ENCODE measurements around the gene TEX44. TPM values are rescaled to one million over a fixed set of nuclear protein-coding genes. Genes with fewer than 3 reads are reported as not detected.
"Not testable (repeated sequence)": the region's sequence is repeated elsewhere in the genome, so short reads cannot be mapped to it uniquely, and the experiment has no call there.

TEX44 gene
- total RNA-seq, 1 donor from 2014 or later = not detected

DNA sequence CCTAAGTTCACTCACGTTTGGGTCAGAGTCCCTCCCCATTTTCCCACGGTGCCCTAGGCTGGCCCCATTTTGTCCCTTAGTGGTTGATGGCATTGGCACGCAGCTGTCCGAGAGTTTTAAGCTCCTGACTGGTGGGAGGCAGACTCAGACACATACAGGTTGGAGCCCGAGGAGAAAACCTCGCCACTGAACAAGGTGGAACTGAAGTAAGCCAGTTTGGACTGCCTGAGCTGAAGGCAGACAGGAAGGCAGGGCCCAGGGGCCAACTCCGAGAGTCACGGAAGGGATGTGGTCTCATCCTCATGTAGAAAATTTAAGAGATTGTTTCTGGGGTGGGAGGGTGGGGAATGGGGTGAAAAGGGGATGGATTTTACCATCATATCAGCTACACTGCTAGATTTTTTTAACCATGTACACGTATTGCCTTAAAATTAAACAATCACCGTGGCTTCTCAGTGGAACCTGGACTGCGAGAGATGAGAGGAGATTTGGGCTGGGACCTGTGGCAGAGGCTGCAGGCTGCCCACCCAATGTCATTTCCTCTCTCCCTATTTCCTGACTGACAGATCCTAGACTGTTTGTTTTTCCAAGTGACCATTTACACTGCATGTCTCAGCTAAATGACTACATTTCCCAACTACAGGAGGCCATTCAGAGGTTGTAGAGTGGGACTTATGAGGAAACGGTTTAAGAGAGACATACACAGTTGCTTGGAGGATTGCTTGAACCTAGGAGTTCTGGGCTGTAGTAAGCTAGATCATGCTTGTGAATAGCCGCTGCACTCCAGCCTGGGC is 43.0 kb upstream of the TEX44 start:
- TF ChIP-seq, protein P1, sequence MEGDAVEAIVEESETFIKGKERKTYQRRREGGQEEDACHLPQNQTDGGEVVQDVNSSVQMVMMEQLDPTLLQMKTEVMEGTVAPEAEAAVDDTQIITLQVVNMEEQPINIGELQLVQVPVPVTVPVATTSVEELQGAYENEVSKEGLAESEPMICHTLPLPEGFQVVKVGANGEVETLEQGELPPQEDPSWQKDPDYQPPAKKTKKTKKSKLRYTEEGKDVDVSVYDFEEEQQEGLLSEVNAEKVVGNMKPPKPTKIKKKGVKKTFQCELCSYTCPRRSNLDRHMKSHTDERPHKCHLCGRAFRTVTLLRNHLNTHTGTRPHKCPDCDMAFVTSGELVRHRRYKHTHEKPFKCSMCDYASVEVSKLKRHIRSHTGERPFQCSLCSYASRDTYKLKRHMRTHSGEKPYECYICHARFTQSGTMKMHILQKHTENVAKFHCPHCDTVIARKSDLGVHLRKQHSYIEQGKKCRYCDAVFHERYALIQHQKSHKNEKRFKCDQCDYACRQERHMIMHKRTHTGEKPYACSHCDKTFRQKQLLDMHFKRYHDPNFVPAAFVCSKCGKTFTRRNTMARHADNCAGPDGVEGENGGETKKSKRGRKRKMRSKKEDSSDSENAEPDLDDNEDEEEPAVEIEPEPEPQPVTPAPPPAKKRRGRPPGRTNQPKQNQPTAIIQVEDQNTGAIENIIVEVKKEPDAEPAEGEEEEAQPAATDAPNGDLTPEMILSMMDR (conservative IDR thresholded peaks at IDR 0.05) = no peak
- H3K36me3 Mint-ChIP-seq (ENCODE audit: low read depth) = peaks cover 7% of the 10 kb centered on the region
- no peak overlapping the region for H3K4me3 Mint-ChIP-seq
- no peak overlapping the region for H3K27ac Mint-ChIP-seq (ENCODE audit: unreplicated experiment)
- peaks cover 12% of the 10 kb centered on the region for H3K9me3 Mint-ChIP-seq
- peaks cover 8% of the 10 kb centered on the region for H3K4me1 Mint-ChIP-seq
- no peak for DNase-seq (ENCODE audit: low read depth, low spot score)
- no peaks in the 10 kb centered on the region for H3K27me3 Mint-ChIP-seq (ENCODE audit: low read depth)

DNA sequence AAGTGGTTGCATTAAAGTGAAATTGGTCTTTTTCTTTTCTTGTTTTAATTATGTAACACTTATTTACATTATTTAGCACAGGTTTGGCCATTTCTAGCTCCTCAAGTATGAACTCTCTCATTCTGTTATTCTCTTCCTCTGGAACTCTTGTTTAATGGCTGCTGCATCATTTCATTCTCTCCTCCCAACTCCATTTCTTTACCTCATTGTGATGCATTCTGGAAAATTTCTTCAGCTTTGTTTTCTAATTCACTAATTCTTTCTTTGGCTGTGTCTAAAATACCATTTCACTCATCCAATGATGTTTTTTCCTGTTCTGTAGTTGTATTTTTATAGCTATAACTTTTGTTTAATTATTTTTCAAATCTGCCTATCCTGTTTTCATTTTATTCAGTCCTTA is 39.9 kb upstream of the TEX44 start:
- Mint-ChIP-seq H3K4me3 (no peak overlapping the region), H3K27me3 (ENCODE audit: low read depth) (no peaks in the 10 kb centered on the region), H3K4me1 (peaks cover 7% of the 10 kb centered on the region), H3K36me3 (ENCODE audit: low read depth) (peaks cover 7% of the 10 kb centered on the region), H3K9me3 (peaks cover 10% of the 10 kb centered on the region), H3K27ac (ENCODE audit: unreplicated experiment) (no peak overlapping the region)
- TF ChIP-seq, protein P1 (conservative IDR thresholded peaks at IDR 0.05) = no peak
- DNase-seq (ENCODE audit: low read depth, low spot score) = no peak

DNA sequence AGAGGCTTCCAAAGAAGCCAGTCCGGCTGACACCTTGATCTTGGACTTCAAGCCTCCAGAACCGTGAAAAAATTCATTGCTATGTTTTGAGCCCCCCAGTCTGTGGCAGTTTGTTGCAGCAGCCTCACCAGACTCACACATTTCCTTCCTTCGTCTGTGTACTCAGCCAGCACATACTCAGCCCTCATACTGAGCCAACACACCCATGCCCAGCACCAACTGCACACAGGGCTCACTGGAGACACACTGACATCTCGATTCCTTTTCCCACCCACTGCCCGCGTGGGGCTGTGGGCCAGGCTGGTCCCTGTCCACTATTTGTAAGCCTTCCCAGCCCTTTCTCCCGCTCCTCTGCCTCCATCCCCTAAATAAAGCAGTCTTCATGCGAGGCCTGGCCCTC is 38.3 kb upstream of the TEX44 start:
- TF ChIP-seq, protein P1 (conservative IDR thresholded peaks at IDR 0.05) = no peak
- no peak for DNase-seq (ENCODE audit: low read depth, low spot score)
- Mint-ChIP-seq H3K4me3 (no peak overlapping the region), H3K4me1 (peaks cover 10% of the 10 kb centered on the region), H3K9me3 (peaks cover 10% of the 10 kb centered on the region), H3K36me3 (ENCODE audit: low read depth) (peaks cover 7% of the 10 kb centered on the region), H3K27me3 (ENCODE audit: low read depth) (no peaks in the 10 kb centered on the region), H3K27ac (ENCODE audit: unreplicated experiment) (no peak overlapping the region)

DNA sequence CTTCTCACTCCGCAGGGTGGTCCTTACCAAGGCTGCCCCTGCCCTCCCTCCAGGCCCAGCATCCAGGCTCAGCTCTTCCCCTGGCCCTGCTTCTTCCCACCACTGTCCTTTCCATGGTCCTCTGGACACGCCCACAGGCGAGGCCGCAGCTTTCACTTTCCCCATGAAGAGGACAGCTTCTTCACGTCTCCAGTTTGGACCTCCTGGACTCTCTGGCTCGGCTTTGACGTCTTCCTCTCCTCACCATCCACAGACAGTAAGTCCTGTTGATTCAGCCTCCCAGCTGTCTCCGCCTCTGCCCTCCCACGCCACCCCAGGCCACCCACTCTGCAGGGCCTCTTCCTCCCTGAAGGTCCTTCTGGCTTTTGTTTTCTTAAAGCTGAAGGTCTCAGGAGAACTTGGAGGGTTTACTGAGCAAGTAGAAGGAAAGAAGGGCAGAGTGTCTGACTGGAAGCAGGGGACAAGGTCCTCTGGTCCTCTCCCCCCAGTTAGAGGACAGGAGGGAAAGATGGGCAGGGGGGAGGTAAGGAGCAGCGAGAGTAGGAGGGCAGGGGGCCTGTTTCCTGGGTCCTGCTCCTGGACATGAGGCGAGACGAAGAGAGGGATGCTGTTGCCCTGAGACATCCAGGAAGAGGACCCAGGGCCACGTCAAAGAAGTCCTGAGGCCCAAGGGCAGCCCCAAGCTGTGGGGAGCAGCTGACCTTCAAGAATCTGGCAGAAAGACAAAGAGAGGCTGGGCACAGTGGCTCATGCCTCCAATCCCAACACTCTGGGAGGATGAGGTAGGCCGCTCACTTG is 37.7 kb upstream of the TEX44 start:
- Mint-ChIP-seq H3K9me3 (peaks cover 10% of the 10 kb centered on the region), H3K27ac (ENCODE audit: unreplicated experiment) (peak overlapping the region; percentile 70), H3K4me3 (no peak overlapping the region), H3K4me1 (peaks cover 10% of the 10 kb centered on the region), H3K27me3 (ENCODE audit: low read depth) (no peaks in the 10 kb centered on the region), H3K36me3 (ENCODE audit: low read depth) (peaks cover 7% of the 10 kb centered on the region)
- DNase-seq (ENCODE audit: low read depth, low spot score) = no peak
- TF ChIP-seq, protein P1 (conservative IDR thresholded peaks at IDR 0.05) = no peak

DNA sequence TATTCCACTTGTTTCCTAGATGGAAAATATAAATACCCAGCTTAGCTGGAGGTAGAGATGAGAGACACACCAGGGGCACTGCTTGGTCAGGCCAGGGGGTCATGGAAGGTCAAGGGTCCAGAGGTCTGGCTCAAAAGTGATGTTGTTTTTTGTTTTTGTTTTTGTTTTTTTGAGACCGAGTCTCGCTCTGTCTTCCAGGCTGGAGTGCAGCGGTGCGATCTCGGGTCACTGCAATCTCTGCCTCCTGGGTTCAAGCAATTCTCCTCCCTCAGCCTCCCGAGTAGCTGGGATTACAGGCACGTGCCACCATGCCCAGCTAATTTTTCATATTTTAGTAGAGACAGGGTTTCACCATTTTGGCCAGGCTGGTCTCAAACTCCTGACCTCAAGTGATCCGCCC is 36.2 kb upstream of the TEX44 start:
- H3K27me3 Mint-ChIP-seq (ENCODE audit: low read depth); H3K36me3 Mint-ChIP-seq (ENCODE audit: low read depth); H3K4me3 Mint-ChIP-seq; H3K27ac Mint-ChIP-seq (ENCODE audit: unreplicated experiment); DNase-seq (ENCODE audit: low read depth, low spot score): not testable (repeated sequence)
- H3K9me3 Mint-ChIP-seq = peaks cover 10% of the 10 kb centered on the region
- H3K4me1 Mint-ChIP-seq = peaks cover 10% of the 10 kb centered on the region

DNA sequence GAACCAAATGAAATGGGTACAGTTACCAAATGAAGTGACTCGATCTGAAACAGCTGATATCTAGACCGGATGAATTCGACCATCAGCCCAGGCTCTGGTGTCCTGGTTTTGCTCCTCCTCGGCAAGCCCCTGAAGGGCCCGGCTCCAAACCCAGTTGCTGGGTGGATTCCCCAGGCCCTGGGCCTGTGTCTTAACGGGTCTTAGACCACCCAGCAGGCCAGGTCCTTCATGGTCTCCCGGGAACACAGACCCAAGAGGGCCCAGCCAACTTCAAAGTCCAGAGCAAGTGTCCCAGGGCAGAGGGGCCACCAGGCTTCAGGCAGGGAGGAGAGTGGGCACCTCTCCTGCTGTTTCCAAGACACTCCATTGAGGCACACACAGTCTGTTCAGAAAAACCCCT is 35.7 kb upstream of the TEX44 start:
- Mint-ChIP-seq H3K36me3 (ENCODE audit: low read depth) (peaks cover 7% of the 10 kb centered on the region), H3K4me1 (peaks cover 10% of the 10 kb centered on the region), H3K9me3 (peaks cover 10% of the 10 kb centered on the region), H3K4me3 (no peak overlapping the region), H3K27ac (ENCODE audit: unreplicated experiment) (no peak overlapping the region), H3K27me3 (ENCODE audit: low read depth) (no peaks in the 10 kb centered on the region)
- no peak for DNase-seq (ENCODE audit: low read depth, low spot score)
- TF ChIP-seq, protein P1 (conservative IDR thresholded peaks at IDR 0.05) = no peak
